ENCODE measurements around the gene DGKG.

Gene DGKG

DNA sequence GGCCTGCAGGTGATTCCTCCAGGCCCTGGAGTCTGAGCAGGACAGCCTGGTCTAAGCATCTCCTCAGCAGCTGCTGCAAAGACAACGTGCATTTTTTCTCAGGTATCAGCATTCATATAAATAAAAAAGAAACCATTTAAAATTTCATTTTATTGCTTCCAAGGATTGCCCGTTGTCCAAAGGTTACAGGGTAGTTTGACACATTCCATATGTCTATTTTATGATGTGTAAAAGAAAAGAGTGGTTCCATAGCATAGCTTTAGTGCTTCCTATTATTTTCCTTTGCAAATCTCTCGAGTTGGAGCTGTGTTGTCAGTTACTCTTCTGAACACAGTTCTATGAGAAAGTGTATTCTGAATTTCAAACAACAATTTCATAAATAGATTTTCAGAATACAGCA, 7.2 kb upstream of the DGKG start:
- Mint-ChIP-seq H3K4me1 (peaks cover 14% of the 10 kb centered on the region), H3K36me3 (ENCODE audit: low read depth) (no peaks in the 10 kb centered on the region), H3K27me3 (ENCODE audit: low read depth, poor library complexity) (peaks cover 18% of the 10 kb centered on the region), H3K27ac (no peak overlapping the region), H3K9me3 (no peaks in the 10 kb centered on the region), H3K4me3 (no peak overlapping the region)
- no peak for DNase-seq
- TF ChIP-seq, protein P1, sequence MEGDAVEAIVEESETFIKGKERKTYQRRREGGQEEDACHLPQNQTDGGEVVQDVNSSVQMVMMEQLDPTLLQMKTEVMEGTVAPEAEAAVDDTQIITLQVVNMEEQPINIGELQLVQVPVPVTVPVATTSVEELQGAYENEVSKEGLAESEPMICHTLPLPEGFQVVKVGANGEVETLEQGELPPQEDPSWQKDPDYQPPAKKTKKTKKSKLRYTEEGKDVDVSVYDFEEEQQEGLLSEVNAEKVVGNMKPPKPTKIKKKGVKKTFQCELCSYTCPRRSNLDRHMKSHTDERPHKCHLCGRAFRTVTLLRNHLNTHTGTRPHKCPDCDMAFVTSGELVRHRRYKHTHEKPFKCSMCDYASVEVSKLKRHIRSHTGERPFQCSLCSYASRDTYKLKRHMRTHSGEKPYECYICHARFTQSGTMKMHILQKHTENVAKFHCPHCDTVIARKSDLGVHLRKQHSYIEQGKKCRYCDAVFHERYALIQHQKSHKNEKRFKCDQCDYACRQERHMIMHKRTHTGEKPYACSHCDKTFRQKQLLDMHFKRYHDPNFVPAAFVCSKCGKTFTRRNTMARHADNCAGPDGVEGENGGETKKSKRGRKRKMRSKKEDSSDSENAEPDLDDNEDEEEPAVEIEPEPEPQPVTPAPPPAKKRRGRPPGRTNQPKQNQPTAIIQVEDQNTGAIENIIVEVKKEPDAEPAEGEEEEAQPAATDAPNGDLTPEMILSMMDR (IDR thresholded peaks at IDR 0.05): no peak

DNA sequence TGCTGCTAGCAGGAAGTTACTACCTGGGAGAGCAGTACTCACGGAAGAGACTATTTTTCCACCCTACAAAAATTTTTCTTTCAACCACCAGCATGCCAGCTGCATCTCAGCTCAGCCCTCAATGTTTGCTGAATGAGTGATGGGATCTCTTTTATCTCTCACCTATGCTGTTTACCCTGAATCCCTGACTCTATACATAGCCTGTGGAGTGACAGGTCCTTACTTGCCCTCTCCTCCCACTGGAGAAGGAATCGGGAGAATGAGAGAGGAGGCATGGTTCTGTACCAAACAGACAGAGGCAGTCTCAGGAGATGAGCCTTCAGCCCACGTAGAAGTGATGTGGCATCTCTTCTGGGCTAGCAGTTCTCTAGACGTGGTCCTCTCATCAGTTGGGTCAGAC, 6.7 kb upstream of the DGKG start:
- H3K4me3 Mint-ChIP-seq: no peak overlapping the region
- no peak overlapping the region for H3K27ac Mint-ChIP-seq
- peaks cover 20% of the 10 kb centered on the region for H3K27me3 Mint-ChIP-seq (ENCODE audit: low read depth, poor library complexity)

DNA sequence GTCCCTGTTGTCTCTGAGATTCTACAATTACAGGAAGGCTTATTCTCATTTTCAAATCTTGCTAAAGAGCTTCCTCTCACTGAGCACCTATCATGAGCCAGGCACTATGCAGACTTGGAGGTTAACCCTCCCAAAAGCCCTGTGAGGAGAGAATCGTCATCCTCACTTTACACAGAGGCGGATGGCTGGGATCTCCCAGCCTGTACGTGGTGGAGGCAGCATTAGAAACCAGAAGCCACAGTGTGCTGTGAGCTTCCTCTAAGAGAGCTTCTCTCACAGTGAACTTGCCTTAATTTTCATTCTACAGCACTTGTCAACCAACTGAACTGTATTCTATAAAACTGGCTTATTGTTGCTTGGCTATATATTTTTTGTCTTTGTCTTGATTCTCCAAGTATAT, 6.1 kb upstream of the DGKG start:
- no peaks in the 10 kb centered on the region for H3K36me3 Mint-ChIP-seq (ENCODE audit: low read depth)
- no peak overlapping the region for H3K27ac Mint-ChIP-seq
- TF ChIP-seq, protein P1 (IDR thresholded peaks at IDR 0.05): no peak
- peaks cover 14% of the 10 kb centered on the region for H3K4me1 Mint-ChIP-seq
- no peaks in the 10 kb centered on the region for H3K9me3 Mint-ChIP-seq
- H3K27me3 Mint-ChIP-seq (ENCODE audit: low read depth, poor library complexity): peaks cover 23% of the 10 kb centered on the region
- no peak for DNase-seq
- no peak overlapping the region for H3K4me3 Mint-ChIP-seq

More for the DNA sequence above, 6.7 kb upstream of the DGKG start:
- DNase-seq: no peak
- Mint-ChIP-seq H3K9me3 (no peaks in the 10 kb centered on the region), H3K4me1 (peaks cover 14% of the 10 kb centered on the region), H3K36me3 (ENCODE audit: low read depth) (no peaks in the 10 kb centered on the region)
- TF ChIP-seq, protein P1 (IDR thresholded peaks at IDR 0.05): no peak

DNA sequence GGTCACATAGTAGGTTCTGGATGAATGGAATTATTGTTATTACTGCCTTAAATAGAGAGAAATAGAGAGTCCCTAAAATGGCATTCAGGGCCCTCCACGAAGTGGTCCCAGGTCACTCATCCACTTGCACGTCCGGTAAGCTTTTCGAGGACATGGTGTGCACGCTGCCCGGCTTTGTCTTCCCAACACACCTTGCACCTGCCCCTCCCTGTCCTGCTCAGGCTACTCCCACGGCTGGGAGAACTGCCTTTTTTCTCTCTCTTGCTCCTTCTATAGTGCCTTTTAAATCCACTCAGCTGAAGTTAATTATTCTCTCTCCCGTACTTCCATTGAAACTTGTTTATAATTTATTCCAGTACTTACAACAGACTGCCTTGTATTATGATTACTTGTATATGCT, 5.6 kb upstream of the DGKG start:
- H3K27me3 Mint-ChIP-seq (ENCODE audit: low read depth, poor library complexity): peaks cover 28% of the 10 kb centered on the region
- peaks cover 15% of the 10 kb centered on the region for H3K4me1 Mint-ChIP-seq
- no peak overlapping the region for H3K27ac Mint-ChIP-seq
- no peaks in the 10 kb centered on the region for H3K9me3 Mint-ChIP-seq
- DNase-seq: no peak
- H3K4me3 Mint-ChIP-seq: no peak overlapping the region
- H3K36me3 Mint-ChIP-seq (ENCODE audit: low read depth): no peaks in the 10 kb centered on the region
- TF ChIP-seq, protein P1 (IDR thresholded peaks at IDR 0.05): no peak

DNA sequence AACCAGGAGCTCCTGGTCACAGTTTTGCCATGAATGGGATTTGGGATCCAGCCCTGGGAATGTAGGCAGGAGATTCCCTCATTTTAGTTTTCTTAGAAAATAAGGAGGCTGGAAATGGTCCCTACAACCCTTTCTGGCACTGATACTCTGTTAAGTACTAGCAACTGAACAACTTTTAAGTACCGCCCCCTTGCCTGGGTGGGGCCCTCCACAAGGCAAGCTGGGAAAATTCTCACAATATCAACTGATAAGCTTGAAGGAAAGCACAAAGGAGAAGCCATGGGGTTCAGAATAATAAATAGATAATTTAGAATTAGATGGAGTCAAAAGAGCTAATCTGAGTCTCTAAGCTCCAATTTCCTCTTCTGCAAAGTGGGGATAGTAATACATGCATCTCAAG, 4.2 kb upstream of the DGKG start:
- Mint-ChIP-seq H3K4me3 (no peak overlapping the region), H3K36me3 (ENCODE audit: low read depth) (no peaks in the 10 kb centered on the region), H3K9me3 (no peaks in the 10 kb centered on the region), H3K27me3 (ENCODE audit: low read depth, poor library complexity) (peaks cover 40% of the 10 kb centered on the region), H3K4me1 (peaks cover 24% of the 10 kb centered on the region), H3K27ac (no peak overlapping the region)
- TF ChIP-seq, protein P1 (IDR thresholded peaks at IDR 0.05): no peak
- no peak for DNase-seq

DNA sequence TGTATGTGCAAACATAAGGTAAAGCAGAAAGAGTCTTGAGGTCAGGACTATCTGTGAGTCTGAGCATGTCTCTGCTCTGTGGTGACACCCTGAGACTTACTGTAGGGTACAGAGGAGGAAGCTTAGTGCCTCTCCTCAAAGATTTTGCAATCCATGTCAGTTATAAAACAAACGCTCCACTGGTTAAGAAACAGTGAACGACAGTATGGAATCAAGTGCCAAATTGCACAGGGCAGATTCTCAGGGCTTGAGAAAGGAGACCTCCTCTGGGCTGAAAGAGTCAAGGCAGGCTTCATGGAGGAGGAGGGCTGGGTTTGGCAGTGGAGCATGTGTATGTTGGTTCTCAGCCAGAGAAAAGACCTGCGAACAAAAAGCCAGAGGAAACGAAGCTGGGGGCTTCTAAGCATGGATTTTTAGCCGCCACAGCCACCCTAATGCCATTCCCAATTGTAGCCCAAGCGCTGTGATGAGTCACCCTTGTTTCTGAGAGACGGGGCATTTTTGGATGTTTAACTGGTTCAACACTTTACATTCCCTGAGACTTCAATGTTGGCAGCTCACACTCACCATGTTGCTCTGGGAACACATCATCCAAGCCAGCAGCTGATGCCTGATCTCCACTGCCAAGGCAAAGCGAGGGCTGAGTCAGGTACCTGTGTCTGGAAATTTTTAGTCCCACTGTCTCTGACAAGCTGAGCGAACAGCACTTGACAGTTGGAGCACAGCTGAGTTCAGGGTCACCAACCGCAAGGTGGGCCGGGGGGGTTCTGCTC, 3.4 kb upstream of the DGKG start:
- no peaks in the 10 kb centered on the region for H3K36me3 Mint-ChIP-seq (ENCODE audit: low read depth)
- DNase-seq: no peak
- no peak overlapping the region for H3K27ac Mint-ChIP-seq
- H3K9me3 Mint-ChIP-seq: no peaks in the 10 kb centered on the region
- TF ChIP-seq, protein P1 (IDR thresholded peaks at IDR 0.05): no peak
- peaks cover 32% of the 10 kb centered on the region for H3K4me1 Mint-ChIP-seq
- H3K4me3 Mint-ChIP-seq: no peak overlapping the region
- peaks cover 49% of the 10 kb centered on the region for H3K27me3 Mint-ChIP-seq (ENCODE audit: low read depth, poor library complexity)

Measured in nephron progenitor cell (in vitro differentiated cells).